GM21360 (cell line): ENCODE data around the gene GPRIN2.
"Not testable (repeated sequence)": the region's sequence is repeated elsewhere in the genome, so short reads cannot be mapped to it uniquely, and the experiment has no call there.

Experiments
- ATAC-seq: cut with Tn5 transposase; IDR thresholded peaks from one replicate; pipeline ENCODE4 v1.9.1; 2021; ENCODE audit warnings: mild to moderate bottlenecking, moderate library complexity; ENCODE audit not compliant: unreplicated experiment

Gene GPRIN2

GRCh38 chr10:46556515-46557318, at the start of gene GPRIN2:
Gene GPRIN2 (minus strand): TSS chr10:46556658. CDS start chr10:46550736, 5,922 bp downstream.
- ATAC-seq = no peak

GRCh38 chr10:46600516-46600915, 44.1 kb upstream of the GPRIN2 start:
- ATAC-seq = not testable (repeated sequence)

- ATAC-seq = peak; percentile 66
Observed at GRCh38 chr10:46597616-46598246, 41.3 kb upstream of the GPRIN2 start.

DNA sequence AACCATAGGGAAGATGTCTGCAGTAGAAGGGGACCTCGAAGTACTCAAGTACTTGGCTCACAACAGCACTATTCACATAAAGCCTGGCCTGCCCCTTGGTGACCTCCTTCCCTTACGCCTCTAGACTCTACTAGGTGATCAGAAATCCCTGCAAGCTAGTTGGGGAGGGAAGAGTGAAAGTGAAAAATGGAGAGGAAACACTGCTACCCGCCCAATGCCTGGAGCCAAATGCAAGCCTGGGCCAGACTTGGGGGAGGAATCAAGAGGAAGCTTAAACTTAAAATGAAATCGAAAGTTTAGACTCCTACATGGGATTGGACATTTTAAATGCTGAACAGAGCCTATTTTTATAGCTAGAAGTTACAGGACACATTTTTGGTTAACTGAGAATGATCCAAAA, 40.1 kb upstream of the GPRIN2 start:
- not testable (repeated sequence) for ATAC-seq

- not testable (repeated sequence) for ATAC-seq
Observed at GRCh38 chr10:46594453-46595063, 38.1 kb upstream of the GPRIN2 start.

GRCh38 chr10:46593307-46593706, 36.8 kb upstream of the GPRIN2 start:
- ATAC-seq = not testable (repeated sequence)

DNA sequence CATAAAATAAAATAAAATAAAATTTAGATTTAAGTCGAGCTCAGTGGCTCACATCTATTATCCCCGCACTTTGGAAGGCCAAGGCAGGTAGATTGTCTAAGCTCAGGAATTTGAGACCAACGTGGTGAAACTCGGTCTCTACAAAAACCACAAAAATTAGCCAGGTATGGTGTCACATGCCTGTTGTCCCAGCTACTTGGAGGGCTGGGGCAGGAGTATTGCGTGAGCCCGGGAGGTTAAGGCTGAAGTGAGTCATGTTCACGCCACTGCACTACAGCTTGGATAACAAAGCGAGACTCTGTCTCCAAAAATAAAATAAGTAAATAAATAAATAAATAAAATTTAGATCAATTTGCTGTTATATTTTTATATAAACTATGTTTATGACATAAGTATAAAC, 34.6 kb upstream of the GPRIN2 start:
- ATAC-seq = not testable (repeated sequence)

DNA sequence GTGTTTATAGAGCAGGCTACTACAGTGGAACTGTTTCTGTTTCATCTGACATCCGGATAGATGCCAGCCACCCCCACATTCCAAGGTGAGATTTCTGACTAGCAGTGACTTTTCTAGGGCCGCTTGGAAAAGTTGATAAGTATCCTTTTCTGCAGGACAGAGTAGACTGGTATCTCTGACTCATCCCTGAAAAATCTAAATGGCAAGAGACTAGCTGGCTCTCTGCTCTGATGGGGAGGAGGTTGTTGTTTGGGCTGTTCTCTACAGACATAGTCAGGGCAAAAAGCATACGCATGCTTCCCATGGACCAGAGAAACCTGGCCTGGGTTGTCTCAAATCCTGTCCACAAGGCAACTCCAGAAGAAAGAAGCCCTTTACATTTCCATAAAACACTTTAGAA, 33.1 kb upstream of the GPRIN2 start:
- not testable (repeated sequence) for ATAC-seq

GRCh38 chr10:46588221-46588620, 31.8 kb upstream of the GPRIN2 start:
- not testable (repeated sequence) for ATAC-seq

DNA sequence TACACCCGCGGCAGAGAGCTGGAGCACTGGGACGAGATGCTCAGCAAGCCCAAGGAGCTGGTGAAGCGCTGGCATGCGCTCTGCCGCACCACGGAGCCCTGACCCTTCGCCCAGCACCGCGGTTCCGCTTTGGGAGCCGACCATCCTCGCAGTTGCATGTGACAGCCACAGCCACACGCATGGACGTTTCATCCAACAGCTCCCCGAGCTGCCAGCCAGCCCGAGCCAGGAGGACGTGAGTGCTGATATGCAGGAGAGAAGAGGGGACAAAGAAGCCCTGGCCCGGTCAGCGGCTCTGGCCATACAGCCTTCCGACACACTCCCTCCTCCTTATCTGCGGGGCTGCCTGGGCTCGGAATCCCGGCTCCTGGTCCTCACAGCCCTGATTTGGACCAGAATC, 31.1 kb upstream of the GPRIN2 start:
- ATAC-seq = not testable (repeated sequence)

DNA sequence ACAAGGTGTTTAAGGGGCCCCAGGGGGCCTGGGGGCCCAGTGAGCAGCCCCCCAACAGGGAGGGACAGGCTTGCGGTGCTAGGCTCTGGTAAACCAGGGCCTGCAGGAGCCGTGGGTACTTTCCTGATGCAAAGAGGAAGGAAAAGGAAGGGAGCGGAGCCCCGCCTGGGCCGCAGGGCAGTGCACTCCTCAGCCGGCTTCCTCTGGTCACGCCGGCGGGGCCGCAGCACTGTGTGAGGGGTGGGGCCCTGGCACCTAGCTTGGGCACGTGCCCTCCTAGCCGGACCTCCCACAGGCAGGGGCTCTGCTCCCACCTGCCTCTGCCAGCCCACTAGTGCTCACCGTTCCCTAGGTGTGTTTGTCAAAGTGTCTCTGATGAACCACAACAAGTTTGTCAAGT, 28.8 kb upstream of the GPRIN2 start:
- not testable (repeated sequence) for ATAC-seq

GRCh38 chr10:46584196-46584595, 27.7 kb upstream of the GPRIN2 start:
- not testable (repeated sequence) for ATAC-seq

- ATAC-seq = not testable (repeated sequence)
Observed at GRCh38 chr10:46582568-46582967, 26.1 kb upstream of the GPRIN2 start.

DNA sequence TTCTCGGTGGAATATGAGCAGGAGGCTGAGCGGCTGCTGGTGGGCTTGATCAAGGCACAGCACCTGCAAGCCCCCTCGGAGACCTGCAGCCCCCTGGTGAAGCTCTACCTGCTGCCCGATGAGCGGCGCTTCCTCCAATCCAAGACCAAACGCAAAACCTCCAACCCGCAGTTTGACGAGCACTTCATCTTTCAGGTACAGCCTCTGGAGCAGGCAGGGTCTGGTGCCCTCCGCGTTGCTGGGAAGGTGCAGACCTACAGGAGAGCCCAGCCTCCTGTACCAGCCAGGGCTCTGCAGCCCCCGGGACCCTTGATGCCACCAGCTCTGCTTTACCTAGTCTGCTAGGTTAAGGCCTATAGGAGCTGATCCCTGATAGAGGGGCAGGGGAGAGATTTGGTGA, 25.5 kb upstream of the GPRIN2 start:
- not testable (repeated sequence) for ATAC-seq

GRCh38 chr10:46579378-46579777, 22.9 kb upstream of the GPRIN2 start:
- ATAC-seq = not testable (repeated sequence)

DNA sequence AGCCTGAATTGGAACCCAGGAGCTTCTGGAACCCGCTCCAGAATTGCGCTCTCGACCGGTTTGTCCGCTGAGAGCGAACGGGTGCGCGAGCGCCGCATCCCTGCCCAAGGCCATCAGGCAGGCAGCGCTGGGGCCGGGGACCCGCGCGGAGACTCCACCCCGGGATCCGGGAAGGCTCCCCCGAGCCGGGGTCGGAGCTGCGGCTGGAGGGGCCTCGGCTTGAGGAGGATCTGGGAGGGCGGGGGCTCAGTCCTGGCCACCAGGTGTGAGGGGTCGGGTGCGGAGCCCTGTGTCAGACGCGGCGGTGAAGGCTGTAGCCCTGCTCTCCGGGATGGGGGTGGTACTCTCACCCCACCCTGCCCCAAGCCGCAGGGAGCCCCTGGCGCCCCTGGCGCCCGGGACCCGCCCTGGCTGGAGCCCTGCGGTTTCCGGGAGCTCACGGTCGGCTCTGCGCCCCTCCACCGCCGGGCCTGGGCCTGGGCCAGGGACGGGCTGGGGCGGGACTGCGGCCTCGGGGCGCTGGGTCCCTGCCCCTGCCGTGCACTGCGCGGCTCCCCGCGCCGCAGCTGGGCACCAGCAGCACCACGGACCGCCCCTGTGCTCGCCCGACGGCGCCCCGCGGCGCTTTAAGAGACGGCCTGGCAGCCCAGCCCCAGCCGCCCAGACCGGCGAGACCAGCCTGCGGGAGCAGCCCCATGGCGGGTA, 22.2 kb upstream of the GPRIN2 start, which contains the start of gene SYT15:
TSS of gene SYT15 (plus strand) at position 655 of the 705 bp plus-strand sequence. CDS start at position 696, 41 bp downstream.
- not testable (repeated sequence) for ATAC-seq

DNA sequence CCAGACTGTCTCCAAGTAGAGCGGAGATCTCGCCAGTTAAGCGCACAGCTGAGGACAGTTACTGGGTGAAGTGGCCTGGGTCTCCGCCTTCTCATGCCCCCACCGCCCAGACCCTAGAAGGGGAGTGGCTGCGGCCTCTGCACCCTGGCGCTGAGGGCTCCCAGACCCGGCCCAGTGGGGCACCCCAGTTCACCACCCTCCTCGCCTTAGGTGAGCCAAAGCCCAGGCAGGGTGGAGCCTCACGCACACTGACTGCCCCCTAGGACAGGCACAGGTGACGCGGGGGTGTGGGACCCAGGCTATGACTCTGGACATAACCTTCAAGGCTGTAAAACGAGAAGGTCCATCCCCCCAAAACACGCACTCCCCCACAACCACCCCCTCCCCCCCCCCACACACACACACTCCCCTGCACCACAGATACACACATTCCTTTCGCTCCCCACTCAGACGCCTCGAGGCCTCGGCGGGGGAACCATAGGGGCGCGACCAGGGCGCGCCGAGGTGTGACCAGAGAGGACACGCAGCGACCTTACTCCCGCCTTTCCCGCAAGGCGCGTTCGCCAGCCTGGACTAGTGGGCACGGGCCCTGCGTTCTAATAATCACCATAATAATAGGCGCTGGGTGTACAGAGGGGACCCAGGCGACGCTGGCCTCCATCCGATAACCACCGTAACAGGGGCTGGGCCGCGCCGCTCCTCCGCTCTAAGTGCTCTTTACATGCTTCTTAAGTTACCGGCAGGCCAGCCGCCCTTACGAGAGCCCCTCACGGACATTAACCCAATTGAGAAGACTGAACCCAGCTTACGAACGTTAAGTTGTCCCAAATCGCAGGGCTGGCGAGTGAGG, 21.4 kb upstream of the GPRIN2 start:
- not testable (repeated sequence) for ATAC-seq

GRCh38 chr10:46573884-46574283, 17.4 kb upstream of the GPRIN2 start:
- ATAC-seq = not testable (repeated sequence)

GRCh38 chr10:46573314-46573713, 16.9 kb upstream of the GPRIN2 start:
- ATAC-seq = not testable (repeated sequence)

GRCh38 chr10:46572765-46573164, 16.3 kb upstream of the GPRIN2 start:
- ATAC-seq = not testable (repeated sequence)
